K562 (cell line): ENCODE measurements around the gene PBRM1. TPM values are rescaled to one million over a fixed set of nuclear protein-coding genes. Genes with fewer than 3 reads are reported as not detected.

ENCODE experiments used
- ASH1L ChIP-seq: fragments of 450-650 bp; IDR thresholded peaks from 2 replicates; pipeline ENCODE4 v1.6.1; 2018; ENCODE audit warnings: borderline replicate concordance, mild to moderate bottlenecking, low read depth; ENCODE audit not compliant: partially characterized antibody
- BHLHE40 ChIP-seq: IDR thresholded peaks from 2 replicates; pipeline ENCODE4 v1.6.1; 2011; ENCODE audit warnings: low read length, improper control_type of control experiment
- BRD9 ChIP-seq: fragments of 450-650 bp; IDR thresholded peaks from 2 replicates; pipeline ENCODE4 v1.6.1; 2018; ENCODE audit warnings: low read depth; ENCODE audit not compliant: partially characterized antibody
- ESRRB ChIP-seq: fragments of 250-450 bp; sonication (Bioruptor Pico); IDR thresholded peaks from 2 replicates; pipeline ENCODE4 v1.5.0; 2020; ENCODE audit warnings: mild to moderate bottlenecking, moderate library complexity, borderline replicate concordance
- FOXJ2 ChIP-seq: fragments of 200-800 bp; sonication (Bioruptor generic); IDR thresholded peaks from 2 replicates; pipeline ENCODE4 v1.6.1; 2016; ENCODE audit warnings: missing genetic modification characterization, missing compliant biosample characterization
- FOXK2 ChIP-seq, 2 experiments: fragments of 450-650 bp; IDR thresholded peaks in 1 of 2; conservative IDR thresholded peaks in 1 of 2; 2 replicates each; pipeline ENCODE4 v1.6.1; 2016; ENCODE audit warnings: low read depth in 2 of 2, mild to moderate bottlenecking in 1 of 2
- GATAD2B ChIP-seq: fragments of 450-650 bp; IDR thresholded peaks from 2 replicates; pipeline ENCODE4 v1.6.1; 2017; ENCODE audit warnings: mild to moderate bottlenecking, borderline replicate concordance
- KDM1A ChIP-seq, 2 experiments: fragments of 450-650 bp; IDR thresholded peaks; 2 replicates each; pipeline ENCODE4 v1.6.1; 2016; ENCODE audit warnings: mild to moderate bottlenecking in 2 of 2
- KHSRP ChIP-seq: fragments of 450-650 bp; IDR thresholded peaks from 2 replicates; pipeline ENCODE4 v1.6.1; 2017
- MEIS2 ChIP-seq: fragments of 450-650 bp; IDR thresholded peaks from 2 replicates; pipeline ENCODE4 v1.6.1; 2014; ENCODE audit warnings: mild to moderate bottlenecking; ENCODE audit not compliant: partially characterized antibody
- NBN ChIP-seq: fragments of 450-650 bp; IDR thresholded peaks from 2 replicates; pipeline ENCODE4 v1.6.1; 2016; ENCODE audit warnings: low read depth, mild to moderate bottlenecking
- NR2C2 ChIP-seq, 2 experiments: fragments of 200-800 bp in 1 of 2; sonication (Bioruptor generic) in 1 of 2; sonication (generic) in 1 of 2; formaldehyde crosslinking in 1 of 2; IDR thresholded peaks; 2 replicates each; pipeline versions ENCODE4 v1.6.1 to v1.8.0; 2016 to 2022; ENCODE audit warnings: mild to moderate bottlenecking in 1 of 2, missing compliant biosample characterization in 1 of 2, missing genetic modification characterization in 1 of 2, missing genetic modification reagents in 1 of 2
- PYGO2 ChIP-seq: fragments of 450-650 bp; IDR thresholded peaks from 2 replicates; pipeline ENCODE4 v1.6.1; 2016; ENCODE audit warnings: mild to moderate bottlenecking, missing genetic modification characterization, moderate library complexity, missing compliant biosample characterization
- TBL1XR1 ChIP-seq, 2 experiments: IDR thresholded peaks; 2 replicates each; pipeline ENCODE4 v1.6.1; 2012; ENCODE audit warnings: improper control_type of control experiment in 2 of 2, low read length in 2 of 2, mild to moderate bottlenecking in 1 of 2
- THRAP3 ChIP-seq: fragments of 450-650 bp; IDR thresholded peaks from 2 replicates; pipeline ENCODE4 v1.6.1; 2016; ENCODE audit warnings: mild to moderate bottlenecking, inconsistent platforms, borderline replicate concordance
- ZKSCAN3 ChIP-seq: fragments of 250-450 bp; sonication (Bioruptor Pico); IDR thresholded peaks from 2 replicates; pipeline ENCODE4 v1.4.0; 2020
- ZNF384 ChIP-seq: IDR thresholded peaks from 2 replicates; pipeline ENCODE4 v1.6.1; 2012; ENCODE audit warnings: low read depth, low read length, improper control_type of control experiment
- polyA plus RNA-seq, 8 experiments: library from polyadenylated mRNA; depleted of rRNA in 4 of 8; stranded (reverse) in 5 of 8; unstranded in 3 of 8; fragments of >200 nt; fragmentation: Nextera tagmentation in 2 of 8; fragmentation: Illumina TruSeq in 1 of 8; extraction: Ambion mirVana in 2 of 8; extraction: Trizol in 1 of 8; gene quantifications; 2 replicates each; pipeline versions ENCODE4 v1.2.1 to v1.2.3, GENCODE V29; 2011 to 2014; ENCODE audit warnings: inconsistent platforms in 1 of 8, missing spikeins in 1 of 8
- total RNA-seq, 7 experiments: library from RNA; depleted of rRNA in 6 of 7; stranded (reverse); fragments of >200 nt in 6 of 7; fragmentation: Illumina TruSeq in 2 of 7; extraction: Trizol in 2 of 7; gene quantifications; 2 replicates each; pipeline versions ENCODE4 v1.2.1 to v1.2.3, GENCODE V29; 2011 to 2021; ENCODE audit warnings: low replicate concordance in 1 of 7
- TF ChIP-seq, protein P1 (sequence below): fragments of 450-650 bp; IDR thresholded peaks from 2 replicates; pipeline ENCODE4 v1.6.1; 2018; ENCODE audit not compliant: partially characterized antibody
- TF ChIP-seq, protein P2 (sequence below): fragments of 250-450 bp; sonication (Bioruptor Pico); IDR thresholded peaks from 2 replicates; pipeline ENCODE4 v1.8.0; 2021; ENCODE audit warnings: moderate library complexity, mild to moderate bottlenecking, inconsistent platforms
- TF ChIP-seq, protein P3 (sequence below): sonication (generic); formaldehyde crosslinking; IDR thresholded peaks from 2 replicates; pipeline ENCODE4 v1.8.0; 2022; ENCODE audit warnings: missing genetic modification reagents, mild to moderate bottlenecking, borderline replicate concordance
- TF ChIP-seq, protein P4 (sequence below): IDR thresholded peaks from 2 replicates; pipeline ENCODE4 v1.6.1; 2011; ENCODE audit not compliant: insufficient read length; ENCODE audit errors: extremely low read depth

The PBRM1 gene
- total and polyA plus RNA-seq, 9 of the 15 experiments (the other 6 are each of a cell fraction or from before 2014, with no cell fraction given): 3.9 to 31.8 (median 19.0) TPM

DNA sequence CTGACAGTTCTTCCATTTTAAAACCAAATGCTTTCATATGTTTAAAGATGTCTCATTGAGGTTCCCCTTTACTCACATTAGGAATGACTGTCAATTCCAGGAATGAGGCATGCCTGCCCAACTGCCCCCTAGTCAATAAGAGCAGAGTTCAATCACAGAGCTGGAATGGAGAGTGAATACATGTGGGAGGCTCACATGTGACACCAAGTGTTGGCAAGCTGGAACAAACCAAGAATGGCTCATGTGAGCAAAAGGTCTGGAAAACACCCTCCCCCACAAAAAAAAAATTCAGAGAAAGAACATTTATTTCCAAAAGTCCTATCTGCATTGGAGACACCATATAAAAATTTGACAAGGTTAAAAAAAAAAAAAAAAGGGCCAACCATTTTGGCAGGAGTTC lies 3.7 kb downstream of the PBRM1 start (continued):
- TF ChIP-seq, protein P1, sequence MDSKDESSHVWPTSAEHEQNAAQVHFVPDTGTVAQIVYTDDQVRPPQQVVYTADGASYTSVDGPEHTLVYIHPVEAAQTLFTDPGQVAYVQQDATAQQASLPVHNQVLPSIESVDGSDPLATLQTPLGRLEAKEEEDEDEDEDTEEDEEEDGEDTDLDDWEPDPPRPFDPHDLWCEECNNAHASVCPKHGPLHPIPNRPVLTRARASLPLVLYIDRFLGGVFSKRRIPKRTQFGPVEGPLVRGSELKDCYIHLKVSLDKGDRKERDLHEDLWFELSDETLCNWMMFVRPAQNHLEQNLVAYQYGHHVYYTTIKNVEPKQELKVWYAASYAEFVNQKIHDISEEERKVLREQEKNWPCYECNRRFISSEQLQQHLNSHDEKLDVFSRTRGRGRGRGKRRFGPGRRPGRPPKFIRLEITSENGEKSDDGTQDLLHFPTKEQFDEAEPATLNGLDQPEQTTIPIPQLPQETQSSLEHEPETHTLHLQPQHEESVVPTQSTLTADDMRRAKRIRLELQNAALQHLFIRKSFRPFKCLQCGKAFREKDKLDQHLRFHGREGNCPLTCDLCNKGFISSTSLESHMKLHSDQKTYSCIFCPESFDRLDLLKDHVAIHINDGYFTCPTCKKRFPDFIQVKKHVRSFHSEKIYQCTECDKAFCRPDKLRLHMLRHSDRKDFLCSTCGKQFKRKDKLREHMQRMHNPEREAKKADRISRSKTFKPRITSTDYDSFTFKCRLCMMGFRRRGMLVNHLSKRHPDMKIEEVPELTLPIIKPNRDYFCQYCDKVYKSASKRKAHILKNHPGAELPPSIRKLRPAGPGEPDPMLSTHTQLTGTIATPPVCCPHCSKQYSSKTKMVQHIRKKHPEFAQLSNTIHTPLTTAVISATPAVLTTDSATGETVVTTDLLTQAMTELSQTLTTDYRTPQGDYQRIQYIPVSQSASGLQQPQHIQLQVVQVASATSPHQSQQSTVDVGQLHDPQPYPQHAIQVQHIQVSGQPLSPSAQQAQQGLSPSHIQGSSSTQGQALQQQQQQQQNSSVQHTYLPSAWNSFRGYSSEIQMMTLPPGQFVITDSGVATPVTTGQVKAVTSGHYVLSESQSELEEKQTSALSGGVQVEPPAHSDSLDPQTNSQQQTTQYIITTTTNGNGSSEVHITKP: peak; percentile 56
- TF ChIP-seq, protein P2, sequence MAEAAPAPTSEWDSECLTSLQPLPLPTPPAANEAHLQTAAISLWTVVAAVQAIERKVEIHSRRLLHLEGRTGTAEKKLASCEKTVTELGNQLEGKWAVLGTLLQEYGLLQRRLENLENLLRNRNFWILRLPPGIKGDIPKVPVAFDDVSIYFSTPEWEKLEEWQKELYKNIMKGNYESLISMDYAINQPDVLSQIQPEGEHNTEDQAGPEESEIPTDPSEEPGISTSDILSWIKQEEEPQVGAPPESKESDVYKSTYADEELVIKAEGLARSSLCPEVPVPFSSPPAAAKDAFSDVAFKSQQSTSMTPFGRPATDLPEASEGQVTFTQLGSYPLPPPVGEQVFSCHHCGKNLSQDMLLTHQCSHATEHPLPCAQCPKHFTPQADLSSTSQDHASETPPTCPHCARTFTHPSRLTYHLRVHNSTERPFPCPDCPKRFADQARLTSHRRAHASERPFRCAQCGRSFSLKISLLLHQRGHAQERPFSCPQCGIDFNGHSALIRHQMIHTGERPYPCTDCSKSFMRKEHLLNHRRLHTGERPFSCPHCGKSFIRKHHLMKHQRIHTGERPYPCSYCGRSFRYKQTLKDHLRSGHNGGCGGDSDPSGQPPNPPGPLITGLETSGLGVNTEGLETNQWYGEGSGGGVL (CRISPR knock-in tag): no peak
- TF ChIP-seq KHSRP (no peak), ASH1L (no peak), ZKSCAN3 (CRISPR knock-in tag) (no peak), MEIS2 (peak; percentile 5), KDM1A (IDR thresholded peaks at IDR 0.05) (peak in 1 of 2 experiments; percentile 47; a peak in 2 of 4 replicates), ZNF384 (peak; percentile 47; the same call in 1 of the 2 replicates), NBN (no peak), GATAD2B (peak; percentile 27; the same call in 1 of the 2 replicates), FOXK2 (conservative IDR thresholded peaks at IDR 0.05 in 1 of 2, IDR thresholded peaks at IDR 0.05 in 1 of 2; ENCODE audit: low read depth in 2 of 2) (0 out of 4 replicates have a peak, but pooled peaks have one; percentile 15 to 30), ESRRB (CRISPR knock-in tag) (no peak), TBL1XR1 (IDR thresholded peaks at IDR 0.05; ENCODE audit: low read length in 2 of 2) (no peak), BRD9 (peak; percentile 42), FOXJ2 (no peak), THRAP3 (no peak), PYGO2 (tag) (no peak), NR2C2 (CRISPR knock-in tag; IDR thresholded peaks at IDR 0.05) (no peak), NR2C2 (tag; IDR thresholded peaks at IDR 0.05) (peak; percentile 43), BHLHE40 (peak; percentile 63)
- TF ChIP-seq, protein P3, sequence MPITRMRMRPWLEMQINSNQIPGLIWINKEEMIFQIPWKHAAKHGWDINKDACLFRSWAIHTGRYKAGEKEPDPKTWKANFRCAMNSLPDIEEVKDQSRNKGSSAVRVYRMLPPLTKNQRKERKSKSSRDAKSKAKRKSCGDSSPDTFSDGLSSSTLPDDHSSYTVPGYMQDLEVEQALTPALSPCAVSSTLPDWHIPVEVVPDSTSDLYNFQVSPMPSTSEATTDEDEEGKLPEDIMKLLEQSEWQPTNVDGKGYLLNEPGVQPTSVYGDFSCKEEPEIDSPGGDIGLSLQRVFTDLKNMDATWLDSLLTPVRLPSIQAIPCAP (CRISPR knock-in tag): no peak
- TF ChIP-seq, protein P4, sequence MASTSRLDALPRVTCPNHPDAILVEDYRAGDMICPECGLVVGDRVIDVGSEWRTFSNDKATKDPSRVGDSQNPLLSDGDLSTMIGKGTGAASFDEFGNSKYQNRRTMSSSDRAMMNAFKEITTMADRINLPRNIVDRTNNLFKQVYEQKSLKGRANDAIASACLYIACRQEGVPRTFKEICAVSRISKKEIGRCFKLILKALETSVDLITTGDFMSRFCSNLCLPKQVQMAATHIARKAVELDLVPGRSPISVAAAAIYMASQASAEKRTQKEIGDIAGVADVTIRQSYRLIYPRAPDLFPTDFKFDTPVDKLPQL: no peak
